Glomerular visceral epithelial cell (primary cell): ENCODE results near the gene RNU6-1.

Source experiments
- DNase-seq: peaks from one replicate; pipeline ENCODE4 v3.0.0-alpha.2; 2016; ENCODE audit errors: extremely low spot score

Gene RNU6-1

DNA sequence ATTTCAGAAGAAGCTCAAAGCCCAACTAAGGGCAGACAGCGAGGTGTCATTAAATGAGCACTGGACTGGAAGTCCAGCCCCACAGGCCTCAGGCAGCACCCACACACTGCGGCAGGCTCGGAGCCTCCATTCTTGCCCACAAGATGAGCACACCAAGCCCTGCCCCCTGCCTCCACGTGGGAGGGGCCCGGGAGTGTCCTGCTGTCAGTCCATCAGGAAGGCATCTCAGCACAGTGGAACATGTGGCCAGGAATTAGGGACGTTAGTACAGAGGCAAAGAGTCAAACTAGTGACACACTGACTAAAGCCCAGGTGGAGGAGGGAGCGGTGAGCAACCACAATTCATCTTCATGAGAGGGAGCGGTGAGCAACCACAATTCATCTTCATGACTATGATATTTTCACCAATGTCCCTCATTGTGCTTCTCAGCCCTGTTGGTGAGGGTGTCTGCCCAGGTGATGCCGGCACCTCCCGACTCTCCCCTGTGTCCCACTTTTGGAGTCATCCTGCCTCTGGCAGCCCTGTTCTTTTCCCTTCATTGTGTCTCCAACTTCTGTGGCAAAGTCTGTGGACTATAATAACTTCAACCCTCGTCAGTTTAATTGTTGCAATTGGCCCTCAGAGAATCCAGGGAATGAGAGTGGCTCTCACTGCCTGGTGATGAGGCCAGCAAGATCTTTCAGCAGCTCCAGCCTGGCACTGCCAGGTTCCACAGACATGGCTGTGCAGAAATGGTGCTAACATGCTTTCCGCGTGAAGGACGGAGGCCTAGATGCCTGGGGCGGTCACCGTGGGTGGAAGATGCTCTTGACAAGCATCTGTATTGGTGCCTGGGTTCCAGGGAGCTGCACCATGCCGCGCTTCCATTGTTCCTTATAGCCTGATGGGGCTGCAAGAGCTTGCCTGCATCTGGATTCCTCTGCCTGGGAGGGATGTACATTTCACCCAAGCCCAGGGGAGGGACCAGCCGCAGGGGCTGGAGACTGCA, 37.6 kb downstream of the RNU6-1 start:
- no peak for DNase-seq

DNA sequence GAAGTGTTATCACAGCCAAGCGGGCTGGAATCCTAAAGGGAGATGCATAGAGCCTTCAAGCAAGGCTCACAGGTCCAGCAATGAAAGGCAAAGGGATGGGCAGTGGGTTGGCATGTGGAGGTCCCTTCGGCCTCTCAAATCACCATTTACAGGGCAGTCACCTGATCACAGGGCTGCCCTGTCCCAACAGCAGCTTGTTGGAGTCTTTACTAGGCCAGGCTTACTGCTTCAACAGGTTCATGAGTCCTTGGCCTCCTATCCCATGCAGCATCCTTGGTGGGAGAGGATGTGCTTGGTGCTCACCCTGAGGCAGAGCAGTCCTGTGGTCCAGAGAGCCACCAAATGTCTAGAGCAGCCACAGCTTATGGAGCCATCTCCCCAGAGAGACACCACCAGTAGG, 38.7 kb downstream of the RNU6-1 start:
- DNase-seq, result no peak

DNA sequence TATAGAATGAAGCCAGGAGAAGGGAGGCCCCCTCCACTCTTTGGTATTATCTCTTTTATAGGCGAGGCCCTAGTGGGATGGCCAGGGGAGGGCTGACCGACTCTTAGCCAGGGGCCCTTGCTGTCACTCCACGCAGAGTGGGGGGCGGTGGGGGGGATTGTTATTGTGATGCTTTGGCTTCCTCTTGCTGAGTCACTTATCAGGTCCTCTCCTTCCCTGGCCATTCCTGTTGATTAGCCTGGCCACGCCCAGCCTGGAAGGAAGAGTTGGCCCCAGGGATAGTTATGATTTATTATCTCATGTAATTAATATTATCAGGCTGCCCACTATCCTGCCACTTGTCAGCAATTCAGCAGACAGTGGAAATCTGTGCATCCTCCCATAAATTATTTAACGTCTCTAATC, 40.0 kb downstream of the RNU6-1 start:
- no peak for DNase-seq

DNA sequence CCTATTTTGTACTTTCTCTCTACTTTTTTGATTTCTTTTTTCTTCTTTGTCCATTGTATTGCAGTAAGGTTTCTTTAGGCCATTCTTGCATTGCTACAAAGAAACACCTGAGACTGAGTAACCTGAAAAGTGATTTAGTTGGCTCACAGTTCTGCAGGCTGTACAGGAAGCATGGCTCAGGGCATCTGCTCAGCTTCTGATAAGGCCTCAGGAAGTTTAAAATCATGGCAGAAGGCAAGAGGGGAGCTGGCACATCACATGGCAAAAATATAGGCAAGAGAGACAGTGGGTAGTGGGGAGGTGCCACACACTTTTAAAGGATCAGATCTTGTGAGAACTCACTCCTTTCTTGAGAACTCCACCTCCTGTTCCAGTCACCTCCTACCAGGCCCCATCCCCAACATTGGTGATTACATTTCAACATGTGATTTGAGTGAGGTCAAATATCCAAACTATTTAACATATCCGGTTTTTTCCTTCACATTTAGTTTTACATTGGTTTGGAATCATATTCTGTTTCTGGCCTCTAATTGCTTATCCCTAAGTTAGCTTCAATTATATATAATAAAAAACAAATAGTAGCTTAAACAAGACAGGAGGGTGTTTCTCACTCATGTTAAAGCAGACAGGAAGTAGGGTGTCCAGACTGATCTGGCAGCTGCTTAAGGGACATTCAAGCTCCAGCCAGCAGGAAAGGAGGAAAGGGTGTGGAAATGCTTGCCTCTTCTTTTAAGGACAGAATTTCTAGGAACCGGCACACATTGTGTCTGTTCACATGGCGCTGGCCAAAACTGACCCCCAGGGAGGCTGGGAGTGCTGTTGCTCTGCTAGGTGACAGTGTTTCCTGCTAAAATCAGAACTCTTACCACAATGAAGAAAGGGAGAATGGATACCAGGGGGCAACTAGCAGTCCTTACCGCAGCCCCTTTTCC, 43.4 kb downstream of the RNU6-1 start:
- no peak for DNase-seq

DNA sequence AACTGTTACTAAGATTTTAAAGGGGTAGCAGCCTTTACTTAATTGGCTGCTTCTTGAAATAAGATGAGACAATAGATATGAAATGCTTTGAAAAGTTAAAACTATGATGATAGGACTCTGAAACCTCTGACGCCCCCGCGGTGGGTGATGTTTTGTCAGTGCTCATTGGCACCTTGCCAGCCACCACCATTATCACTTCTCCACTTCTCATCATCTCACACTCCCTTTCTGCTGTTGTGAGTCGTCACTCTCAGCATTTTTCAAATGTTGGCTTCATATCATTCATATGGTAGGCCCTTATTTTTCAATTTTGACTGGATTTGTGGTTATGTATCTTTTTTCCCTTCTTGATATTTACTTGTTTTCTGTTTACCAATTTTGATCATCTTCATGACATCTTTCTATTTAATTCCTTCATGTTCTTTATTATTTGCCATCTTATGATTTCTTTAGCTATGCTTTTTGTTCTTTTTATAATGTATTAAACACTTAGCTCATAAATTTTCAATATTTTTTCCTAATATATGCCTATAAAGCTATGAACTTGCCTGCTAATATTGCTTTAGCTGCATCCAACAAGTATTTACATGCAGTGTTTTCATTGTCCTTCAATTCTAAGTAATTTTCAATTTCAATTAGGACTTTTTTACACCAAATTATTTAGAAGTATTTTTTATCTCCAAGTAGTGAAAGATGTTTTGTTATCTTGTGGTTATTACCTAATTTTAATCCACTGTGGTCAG, 44.8 kb downstream of the RNU6-1 start:
- no peak for DNase-seq

DNA sequence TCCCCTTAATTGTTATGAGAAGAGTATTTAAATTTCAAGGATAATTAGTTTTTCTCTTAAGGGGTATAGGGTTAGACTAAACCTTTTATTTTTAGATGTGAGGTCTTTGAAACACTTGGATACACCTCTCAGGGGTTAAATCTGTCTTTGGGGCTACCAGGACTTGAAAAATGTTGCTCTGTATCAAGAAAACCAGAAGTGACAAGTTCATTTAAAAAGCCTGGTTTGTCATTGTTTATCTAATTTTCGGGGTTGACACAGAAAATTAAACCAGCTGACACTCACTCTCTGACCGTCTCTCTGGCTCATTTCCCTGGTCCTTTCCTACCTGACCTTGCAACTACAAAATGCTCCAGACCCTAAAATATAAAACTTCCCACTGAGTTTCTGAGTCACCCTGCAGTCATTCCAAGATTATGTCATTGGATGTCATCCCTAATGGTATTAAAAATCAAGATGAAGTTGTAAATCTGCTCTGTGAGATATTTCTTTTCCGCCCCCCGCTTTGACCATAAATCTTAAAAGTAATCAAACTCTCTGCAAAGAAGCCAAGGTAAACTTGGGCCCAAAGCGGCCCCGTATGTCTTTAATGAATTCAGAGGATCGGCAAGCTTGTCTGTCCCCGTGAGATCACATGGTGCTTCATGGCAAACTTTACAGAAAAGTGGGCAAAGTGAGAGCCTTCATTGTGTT, 47.4 kb downstream of the RNU6-1 start:
- no peak for DNase-seq

DNA sequence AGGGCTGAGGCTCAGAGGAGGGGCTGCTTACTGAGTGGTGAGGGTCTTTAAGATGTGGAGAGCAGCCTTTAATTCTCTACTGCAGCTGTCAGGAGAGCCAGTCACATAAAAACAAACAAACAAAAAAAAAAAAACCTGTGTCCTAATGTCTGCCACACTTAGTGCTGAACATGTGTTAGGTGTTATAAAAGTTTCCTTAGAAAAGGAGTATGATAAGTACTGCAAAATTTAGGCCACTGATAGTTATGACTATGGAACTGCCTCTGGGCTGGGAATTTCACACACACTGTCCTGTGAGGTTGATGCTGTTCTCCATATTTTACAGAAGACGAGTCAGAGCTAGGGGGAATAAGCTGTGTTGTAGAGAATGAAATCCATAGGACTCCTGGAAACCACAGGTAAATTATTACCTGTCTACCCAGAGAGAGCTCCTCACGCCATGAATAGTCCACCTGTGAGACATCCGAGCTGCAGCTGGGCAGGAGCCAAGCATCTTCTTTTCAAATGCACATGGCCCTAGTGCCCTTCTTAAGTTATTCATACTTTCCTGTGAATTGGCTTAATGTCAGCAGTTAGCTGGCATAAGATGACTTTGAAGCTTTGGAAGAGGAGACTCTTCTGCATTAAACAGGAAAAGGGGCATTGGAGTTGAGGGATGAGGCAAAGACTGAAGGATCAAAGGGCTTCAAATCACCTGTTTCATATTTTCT, 49.1 kb downstream of the RNU6-1 start:
- no peak for DNase-seq
